Smooth muscle cell of trachea (primary cell): Measurements from ENCODE around the gene PDZK1. TPM values are rescaled to one million over a fixed set of nuclear protein-coding genes. Genes with fewer than 3 reads are reported as not detected.

ENCODE experiments used
- total RNA-seq: library from RNA; depleted of rRNA; stranded (reverse); fragments of >200 nt; gene quantifications from 2 replicates; pipeline ENCODE4 v1.2.1, GENCODE V29; 2014

Gene PDZK1
- total RNA-seq: 1.3 TPM in 1 of 2 replicates, not detected in the other

GRCh38 chr1:145707183-145707867 is at the start of gene PDZK1:
Gene PDZK1 (minus strand): TSS chr1:145707368. CDS start chr1:145688021, 19,347 bp downstream.

DNA sequence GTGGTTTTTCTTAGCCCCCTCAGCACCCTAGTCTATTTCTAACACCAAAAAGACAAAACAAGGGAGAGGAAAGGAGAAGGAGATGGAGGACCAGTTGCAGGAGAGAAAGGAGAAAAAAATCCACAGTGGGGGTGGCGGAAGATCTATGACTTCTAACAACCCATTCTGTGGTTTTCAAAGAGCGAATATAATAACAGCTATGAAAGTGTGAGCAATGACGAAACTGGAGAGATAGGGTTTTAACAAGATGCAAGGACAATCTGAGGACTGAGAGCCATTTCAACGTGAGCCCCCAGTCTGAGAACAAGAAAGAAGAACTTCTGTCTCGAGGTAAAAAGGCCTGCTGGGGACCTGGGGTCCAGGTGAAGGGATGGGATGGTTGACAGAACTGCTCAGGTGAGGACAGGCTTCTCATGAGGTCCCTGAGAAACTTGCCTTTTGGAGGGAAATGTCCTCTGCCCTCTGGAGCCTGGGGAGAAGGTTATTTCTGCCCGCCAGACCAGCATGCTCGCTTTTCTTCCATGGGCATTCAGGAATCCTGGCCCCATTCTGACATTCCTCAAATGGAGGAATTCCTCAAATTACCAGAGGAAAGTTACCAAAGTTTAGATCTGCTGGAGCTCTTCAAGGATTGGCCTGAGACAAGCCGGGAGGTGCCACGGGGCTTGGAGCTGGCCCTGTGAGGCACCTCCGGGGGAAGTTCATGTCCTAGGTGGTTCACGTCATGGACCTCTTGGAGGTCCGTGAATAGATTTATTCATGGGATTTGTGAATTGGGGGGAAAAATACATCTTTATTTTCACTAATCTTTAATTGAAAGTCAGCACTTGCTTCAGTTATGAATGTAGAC is 12.3 kb upstream of the PDZK1 start, which contains the start of gene CD160:
Gene CD160, plus strand, starts transcription at position 270 of the 850 bp plus-strand sequence. CDS start 8,829 bp downstream, outside the sequence.

Other genes starting within 250 kb of the PDZK1 start
- 18.2 and 46.3 TPM in 2 replicates for gene GPR89A, start 99.4 kb downstream of the PDZK1 start, total RNA-seq
- not detected in 2 replicates for gene CD160, start 12.1 kb upstream of the PDZK1 start, total RNA-seq
- 20.8 and 29.1 TPM in 2 replicates for gene RNF115, start 116.7 kb upstream of the PDZK1 start, total RNA-seq
- 44.7 and 50.9 TPM in 2 replicates for gene POLR3C, start 116.8 kb upstream of the PDZK1 start, total RNA-seq
- gene NUDT17, start 138.3 kb upstream of the PDZK1 start, total RNA-seq: 3.0 and 3.8 TPM in 2 replicates
- 13.7 and 14.7 TPM in 2 replicates for gene PIAS3, start 151.7 kb upstream of the PDZK1 start, total RNA-seq
- gene ANKRD35, start 178.5 kb upstream of the PDZK1 start, total RNA-seq: 3.3 and 5.5 TPM in 2 replicates
- 2.3 and 11.9 TPM in 2 replicates for gene ITGA10, start 202.7 kb upstream of the PDZK1 start, total RNA-seq
- gene PEX11B, start 211.3 kb upstream of the PDZK1 start, total RNA-seq: 29.6 and 40.3 TPM in 2 replicates
- gene RBM8A, start 220.1 kb upstream of the PDZK1 start, total RNA-seq: 44.0 and 137 TPM in 2 replicates